NCI-H1105 treated with DMSO at 0.1 percent for 48 hours (cell line): Measurements from ENCODE around the gene FANK1.

Source experiments
- DNase-seq: peaks from one replicate; lab custom pipeline; 2025; lab: John Stamatoyannopoulos, UW

Gene FANK1

DNA sequence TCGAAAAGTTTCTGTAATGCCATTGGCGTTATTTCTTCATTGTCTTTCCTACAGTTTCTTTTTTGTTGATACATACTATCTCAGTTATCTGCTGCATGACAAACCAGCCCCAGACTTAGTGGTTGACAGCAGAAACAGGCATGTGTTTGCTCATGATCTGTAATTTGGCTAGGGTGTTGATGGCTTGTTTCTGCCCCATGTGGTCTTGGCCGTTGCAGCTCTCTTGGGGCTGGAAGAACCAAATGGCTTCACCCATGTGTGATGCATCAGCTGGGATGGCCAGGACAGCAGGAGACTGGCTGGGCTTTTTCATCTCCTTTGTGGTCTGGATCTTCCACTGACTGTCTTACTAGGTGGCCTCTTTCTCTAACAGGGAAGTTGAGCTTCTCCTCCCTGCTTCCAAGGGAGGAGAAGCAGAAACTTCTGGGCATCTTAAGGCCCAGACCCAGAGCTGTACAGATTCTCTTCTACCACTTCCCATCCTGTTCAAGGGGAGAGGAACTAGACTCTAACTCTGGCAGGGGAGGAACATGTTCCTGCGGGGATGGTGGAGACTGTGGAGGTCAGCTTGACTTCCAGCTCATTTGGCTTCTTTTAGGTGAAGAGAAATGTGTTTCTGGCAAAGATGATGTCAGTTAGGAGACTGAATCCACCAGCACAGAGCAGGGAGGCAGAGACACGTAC is 89.3 kb downstream of the FANK1 start:
- DNase-seq, result no peak

DNA sequence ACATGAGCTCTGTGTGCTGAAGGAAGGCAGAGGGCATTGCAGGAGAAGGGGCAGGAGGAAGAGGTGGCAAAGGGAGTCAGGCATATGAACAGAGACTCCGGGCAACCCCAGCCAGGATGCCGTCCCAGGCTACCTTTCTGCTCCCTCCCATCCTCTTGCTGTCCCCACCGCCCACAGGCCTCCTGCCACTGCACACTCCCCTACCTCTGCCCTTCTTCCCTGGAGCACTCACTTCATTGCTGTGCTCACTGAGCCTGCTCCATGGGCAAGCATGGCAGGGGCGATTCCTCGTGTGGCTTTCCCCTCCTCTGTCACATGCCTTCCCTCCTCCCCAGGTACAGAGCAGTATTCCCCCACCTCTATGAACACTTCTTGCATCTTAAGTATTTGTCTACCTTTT is 93.4 kb downstream of the FANK1 start:
- no peak for DNase-seq

DNA sequence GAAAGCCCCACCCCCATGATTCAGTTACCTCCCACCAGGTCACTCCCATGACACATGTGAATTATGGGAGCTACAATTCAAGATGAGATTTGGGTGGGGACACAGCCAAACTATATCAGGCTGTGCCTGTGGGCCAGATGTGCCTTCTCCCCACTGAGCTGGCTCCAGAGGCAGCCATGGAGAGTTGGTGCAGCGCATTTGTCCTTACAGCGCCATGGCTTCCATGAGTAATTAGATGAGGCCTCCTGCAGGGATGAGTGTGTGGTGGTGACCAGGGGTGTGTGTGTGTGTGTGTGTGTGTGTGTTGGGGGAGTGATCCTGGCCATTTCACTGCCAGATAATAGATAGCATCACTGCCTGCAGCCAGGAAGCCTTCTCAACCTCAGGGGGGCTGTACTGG is 94.6 kb downstream of the FANK1 start:
- DNase-seq, result no peak

DNA sequence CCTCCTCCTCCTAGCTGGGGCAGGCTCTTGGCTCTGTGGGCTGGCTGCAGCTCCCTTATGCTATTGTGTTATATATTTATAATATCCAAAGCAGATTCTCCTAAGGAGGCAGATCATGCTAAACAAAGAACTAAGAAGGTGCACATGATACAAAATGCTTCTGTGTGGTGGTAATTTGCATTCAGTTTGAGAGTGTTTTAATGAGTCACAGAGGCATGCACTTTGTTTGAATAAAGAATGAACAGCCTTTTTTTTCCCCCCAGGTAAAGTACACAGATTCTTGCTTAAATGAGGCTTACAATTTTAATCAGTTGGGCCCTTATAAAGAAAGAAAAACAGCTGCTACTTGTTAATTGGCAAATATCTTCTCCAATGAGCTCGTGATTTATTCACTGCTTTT is 95.0 kb downstream of the FANK1 start:
- no peak for DNase-seq

DNA sequence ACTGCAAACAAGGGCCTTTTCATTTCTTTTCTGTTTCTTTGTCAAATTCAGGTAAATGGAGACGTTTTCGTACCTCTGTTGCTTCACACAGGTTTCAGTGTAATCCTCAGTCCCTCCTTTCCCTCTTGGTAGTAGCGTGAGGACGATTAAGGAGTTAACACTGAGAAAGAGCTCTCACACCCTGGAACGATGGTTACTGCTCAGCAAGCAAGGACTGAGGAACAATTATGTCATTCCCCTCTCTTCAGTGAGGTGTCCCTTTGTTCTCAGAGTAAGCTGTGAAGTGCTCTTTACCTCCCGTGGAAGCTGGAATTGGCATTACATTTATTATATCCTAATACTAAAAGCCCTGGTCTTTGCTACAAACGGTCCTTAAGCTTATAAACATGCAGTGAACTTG is 95.9 kb downstream of the FANK1 start:
- no peak for DNase-seq

DNA sequence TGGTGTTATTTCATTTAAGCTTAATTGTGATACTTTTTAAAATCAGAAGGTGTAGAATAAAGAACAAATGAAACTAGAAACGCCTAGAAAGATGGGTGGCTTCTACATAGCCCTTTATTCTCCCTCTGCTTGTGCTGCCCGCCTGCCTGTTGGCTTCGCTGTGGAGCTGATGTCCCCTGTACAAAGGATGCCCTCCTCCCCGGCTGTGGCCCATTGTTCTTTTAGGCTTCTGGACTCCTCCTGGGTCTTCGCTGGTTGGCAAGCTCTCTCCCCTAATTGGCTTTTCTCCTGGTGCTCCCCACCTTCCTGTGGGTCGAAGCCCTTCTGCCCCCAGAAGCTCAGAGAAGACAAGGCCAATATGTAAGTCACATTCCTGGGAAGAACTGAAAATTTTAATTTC is 98.2 kb downstream of the FANK1 start:
- no peak for DNase-seq

DNA sequence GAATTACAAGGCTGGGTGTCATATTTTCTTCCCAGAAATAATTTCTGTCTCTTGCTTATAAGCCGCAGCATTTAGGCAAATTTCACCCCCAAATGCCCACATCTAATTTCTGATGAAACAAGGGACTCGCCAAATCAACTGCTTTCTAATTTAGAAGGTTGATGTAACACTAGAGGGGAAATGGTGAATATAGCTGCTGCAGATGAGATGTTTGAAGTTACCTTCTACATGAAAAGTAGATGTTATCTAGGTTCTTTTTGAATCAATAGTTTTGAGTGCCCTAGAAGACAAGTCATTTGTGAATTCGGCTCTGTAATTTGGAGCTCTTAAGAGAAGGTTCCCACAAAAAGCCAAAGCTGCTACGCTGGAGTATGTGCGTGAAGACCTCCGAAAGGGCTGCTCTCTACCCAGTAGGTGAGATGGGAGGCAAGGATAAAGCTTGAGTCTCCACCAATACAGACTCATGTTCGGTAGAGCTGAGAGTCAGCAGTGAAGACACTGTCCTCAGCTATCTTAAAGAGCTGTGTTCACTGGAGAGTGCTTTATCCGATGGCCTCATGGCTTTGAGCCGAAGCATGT is 99.5 kb downstream of the FANK1 start:
- no peak for DNase-seq

DNA sequence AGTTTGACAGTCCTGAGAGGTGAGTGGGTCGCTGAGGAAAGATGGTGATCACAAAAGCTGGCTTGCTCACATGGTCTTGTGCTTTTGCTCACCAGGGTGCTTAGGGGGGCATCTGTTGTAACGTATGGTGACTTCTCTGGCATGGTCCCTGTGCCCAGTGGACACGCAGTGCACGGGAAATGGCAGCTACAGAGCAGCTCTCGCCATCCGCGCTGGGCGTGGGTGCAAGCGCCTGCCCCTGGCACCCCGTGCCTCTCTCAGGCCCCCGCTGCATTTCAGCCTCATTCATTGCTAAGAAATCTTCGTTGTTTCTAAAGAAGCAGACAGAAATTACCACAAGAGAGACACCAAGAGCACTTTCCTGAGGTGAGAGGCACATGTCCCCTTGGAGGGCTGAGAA is 101.2 kb downstream of the FANK1 start:
- no peak for DNase-seq

DNA sequence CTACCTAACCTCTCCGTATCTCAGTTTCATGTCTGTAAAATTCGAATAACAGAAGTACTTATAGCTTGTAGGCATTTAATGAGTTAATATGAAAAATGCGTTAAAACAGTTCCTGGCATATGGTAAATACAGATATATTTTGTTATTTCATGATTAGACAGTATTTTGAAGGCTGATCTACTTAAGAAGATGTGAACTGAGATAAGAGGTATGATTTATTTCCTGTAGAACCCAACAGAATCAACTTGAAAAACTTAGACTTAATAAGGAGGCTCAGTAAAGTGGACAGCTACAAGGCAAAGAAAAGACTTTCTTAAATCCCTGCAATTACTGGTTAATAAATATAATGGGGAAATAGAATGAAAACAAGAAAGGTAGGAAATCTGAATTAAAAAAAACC is 103.3 kb downstream of the FANK1 start:
- no peak for DNase-seq

DNA sequence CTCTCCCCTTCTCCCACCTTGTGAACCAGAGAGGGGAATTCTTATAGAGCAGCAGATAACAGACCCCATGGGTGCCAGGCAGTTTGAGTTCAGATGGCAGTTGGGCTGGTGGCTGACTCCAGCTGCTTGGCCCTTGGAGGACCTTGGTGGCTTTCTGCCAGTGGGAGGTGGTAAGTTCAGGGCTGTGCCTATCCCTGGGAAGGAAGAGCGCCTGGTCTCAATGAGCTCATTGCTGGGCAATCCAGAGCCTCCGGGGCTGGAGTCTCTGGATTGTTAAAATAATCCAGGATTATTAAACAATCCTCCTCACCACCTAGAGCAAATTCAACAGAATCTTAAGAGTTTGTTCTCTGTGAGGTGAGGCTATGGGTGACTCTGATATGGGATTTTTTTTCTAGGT is 105.2 kb downstream of the FANK1 start:
- DNase-seq, result no peak

DNA sequence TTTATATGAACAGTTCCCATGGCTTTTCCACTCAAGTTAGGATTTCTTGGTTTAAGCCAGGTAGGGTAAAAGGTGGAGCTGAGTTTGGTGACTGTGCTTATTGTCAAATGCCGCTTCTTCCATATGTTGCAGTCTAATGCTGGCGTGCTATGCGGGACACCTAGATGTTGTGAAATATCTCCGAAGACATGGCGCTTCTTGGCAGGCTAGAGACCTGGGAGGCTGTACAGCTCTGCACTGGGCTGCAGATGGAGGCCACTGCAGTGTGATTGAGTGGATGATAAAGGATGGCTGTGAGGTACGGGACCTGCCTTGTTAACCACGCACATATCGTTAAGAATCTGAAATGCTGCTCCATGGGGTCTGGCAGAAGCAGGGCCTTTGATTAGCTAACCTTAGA is 108.4 kb downstream of the FANK1 start:
- DNase-seq, result no peak

DNA sequence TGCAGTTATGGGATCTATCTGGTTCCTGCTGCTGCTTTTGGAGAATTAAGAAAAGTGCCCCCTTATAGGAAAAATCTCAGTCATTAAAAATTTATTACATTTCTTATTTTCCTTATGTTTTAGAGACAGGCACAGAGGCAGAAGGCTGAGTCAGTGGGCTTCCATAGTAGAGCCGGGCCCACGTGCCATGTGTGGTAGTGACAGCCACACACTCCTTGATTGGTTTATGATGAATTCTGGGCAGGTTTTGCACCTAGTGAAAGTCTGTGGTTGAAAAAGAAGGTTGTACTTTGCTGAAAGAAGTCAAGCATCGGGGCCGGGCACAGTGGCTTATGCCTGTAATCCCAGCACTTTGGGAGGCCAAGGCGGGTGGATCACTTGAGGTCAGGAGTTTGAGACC is 109.9 kb downstream of the FANK1 start:
- no peak for DNase-seq

DNA sequence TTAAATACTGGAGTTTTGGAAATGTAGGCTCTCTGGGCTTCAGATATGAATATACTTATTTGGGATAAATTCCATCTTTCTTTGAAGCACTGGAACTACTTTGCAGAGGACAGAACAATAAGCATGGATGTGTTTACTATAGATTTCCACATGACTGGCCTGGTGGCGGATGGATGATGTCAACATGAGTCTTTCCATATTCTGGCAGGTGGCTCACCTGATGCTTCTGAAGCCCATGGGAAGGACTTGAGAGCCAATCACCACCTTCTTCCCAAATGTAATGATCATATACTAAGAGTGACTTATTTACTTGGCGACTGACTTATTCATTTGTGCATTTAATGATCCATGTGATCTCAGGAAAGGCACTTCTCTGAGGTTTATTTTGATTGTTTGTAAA is 110.5 kb downstream of the FANK1 start:
- DNase-seq, result no peak

DNA sequence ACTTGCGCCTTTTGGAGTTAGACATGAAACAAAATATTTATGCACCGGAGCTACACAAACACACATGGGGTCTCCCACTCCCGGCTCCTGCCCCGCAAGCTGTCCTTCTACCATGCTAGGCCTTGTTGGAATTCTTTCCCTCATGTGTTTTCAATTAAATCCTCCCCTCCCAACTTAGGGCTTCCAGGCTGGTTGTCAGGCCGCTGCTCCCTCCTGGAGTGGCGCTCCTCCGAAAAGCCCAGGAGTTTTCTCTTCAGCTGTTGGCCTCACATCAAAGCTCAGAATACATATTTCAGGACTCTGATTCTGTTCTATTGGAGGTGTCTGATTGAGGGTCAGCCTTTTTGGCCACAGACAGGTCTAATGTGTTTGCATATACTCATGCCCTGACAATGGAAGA is 113.3 kb downstream of the FANK1 start:
- DNase-seq, result no peak

DNA sequence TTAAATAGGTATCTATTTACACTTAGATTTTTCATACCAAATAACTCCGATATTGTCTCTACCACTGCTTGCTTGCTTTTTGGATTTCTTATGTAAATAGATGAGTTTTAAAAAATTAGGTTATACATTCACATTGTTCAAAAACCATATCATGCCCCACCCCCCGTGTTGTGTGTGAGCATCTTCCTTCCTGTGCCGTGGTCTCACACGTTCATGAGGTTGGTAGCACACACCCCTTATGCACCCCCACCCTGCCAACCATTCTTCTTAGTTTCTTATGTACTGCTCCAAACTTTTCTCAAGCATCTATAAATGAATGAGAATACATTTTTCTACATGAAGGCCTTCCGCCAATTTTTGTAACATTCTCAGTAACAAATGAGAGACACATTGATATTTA is 115.6 kb downstream of the FANK1 start:
- DNase-seq, result no peak

DNA sequence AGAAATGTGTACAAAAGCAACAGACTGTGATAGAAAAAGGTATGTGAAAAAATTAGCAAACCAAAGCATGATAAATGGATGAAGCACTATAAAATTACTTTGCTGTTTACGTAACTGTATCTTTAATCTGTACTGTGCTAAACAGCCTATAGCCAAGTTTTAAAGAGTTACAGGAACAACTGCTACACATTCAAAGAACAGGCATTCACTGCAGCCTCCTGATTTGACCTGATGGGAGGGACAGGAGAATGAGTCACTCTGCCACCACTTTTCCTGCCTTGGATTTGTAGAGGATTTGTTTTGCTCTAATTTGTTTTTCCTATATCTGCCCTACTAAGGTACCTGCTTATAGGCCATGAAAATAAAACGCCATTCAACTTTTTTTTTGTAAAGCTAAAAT is 116.1 kb downstream of the FANK1 start:
- DNase-seq, result no peak

DNA sequence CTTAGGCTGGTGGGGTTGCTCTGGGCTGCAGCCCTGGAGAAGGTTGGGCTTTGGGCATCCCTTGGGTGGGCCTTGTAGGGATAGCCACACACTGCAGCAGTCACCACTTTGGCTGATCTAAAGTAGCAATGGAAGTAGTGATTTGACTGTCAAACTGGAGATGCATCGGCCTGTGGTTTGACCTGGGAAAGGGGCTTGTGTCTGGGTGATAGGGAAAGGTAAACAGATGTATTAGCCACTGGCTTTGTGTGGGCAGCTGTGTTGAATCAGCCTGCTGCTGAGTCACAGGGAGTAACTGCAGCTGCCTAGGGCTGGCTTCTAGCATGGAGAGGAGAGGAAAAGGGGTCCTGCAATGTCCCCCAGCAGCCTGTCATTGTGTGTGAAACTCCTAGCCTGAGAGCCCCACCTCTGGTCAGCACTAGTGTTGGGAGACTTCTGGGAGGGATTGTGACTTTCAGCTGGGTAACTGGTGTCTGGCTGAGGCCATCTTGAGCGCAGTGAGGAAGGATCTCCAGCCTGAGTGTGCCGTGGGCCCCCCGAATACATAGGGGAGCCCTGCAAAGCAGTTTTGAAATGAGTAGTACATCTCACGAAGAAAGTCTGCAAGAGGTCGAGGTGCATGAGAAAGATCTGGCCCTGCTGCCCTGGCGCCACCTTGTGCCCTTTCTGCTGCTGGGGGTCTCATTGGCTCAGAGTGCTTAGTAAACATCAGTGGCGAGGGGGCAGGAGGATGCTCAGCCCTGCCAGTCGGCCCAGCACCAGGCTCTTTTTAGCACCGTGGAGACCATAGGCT is 117.3 kb downstream of the FANK1 start:
- no peak for DNase-seq

DNA sequence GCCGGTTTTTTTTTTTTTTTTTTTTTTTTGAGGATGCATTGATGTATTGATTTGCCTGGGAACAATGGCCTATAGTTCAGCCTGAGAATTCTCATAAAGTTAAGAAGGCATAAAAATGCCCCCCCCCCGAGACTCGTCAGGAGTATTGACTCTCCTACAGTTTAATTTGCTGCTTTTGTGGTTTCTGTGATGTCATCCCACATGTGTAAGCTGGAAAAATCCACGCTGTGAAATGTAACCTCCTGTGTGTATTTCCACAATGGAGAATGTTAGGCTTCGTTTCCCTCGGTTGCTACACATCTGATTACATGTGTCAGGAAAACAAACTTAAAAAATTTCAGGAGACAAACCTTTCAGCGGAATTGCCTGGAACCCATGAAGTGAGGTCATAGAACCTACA is 117.9 kb downstream of the FANK1 start:
- DNase-seq, result no peak

DNA sequence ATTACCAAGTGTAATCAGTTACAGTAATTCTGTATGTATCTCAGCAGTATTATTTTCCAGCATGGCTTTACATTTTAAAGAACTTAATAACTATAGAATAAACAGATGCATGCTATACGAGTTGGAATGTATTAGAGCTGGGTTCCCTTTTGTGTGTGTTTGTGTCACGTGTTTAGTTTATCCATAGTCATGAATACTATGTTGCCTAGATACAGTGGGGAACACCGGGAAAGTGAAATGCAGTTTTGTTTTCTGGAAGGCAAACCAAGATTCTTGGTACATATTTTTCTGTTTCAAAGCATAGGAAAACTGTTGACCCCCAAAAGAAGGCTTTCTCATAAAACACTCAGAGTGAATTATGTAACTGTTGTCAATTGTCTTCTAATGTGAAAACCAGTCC is 119.0 kb downstream of the FANK1 start:
- no peak for DNase-seq

DNA sequence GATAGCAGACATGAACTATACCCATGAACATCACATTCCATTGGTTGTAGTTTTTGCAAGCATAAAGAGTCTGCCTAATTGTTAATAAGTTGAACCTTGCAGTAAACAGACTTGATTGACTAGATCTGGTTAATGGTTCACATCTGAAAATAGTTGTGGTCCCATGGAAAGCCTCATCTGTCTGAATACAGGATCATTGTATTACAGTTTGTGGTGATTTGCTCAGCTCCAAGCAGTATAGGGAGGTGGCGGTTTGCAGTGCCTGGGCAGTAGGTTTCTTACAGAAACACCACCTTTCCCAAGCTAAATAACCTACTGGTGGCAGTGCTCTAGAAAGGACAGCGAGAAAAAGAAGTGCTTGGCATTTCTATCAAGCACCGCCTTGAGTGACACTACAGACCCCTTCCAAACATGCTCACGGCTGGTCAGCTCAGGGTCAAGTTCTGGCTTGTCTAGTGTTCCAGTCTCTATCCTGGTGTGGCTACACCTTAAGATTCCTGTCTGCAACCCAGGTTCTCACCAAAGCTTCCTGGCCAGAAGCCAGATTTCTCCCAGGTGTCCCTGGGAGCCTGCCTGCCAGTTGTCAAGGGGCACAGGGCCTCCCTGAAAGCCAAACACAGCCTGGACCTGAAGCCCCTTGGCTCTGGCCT is 119.9 kb downstream of the FANK1 start:
- no peak for DNase-seq

DNA sequence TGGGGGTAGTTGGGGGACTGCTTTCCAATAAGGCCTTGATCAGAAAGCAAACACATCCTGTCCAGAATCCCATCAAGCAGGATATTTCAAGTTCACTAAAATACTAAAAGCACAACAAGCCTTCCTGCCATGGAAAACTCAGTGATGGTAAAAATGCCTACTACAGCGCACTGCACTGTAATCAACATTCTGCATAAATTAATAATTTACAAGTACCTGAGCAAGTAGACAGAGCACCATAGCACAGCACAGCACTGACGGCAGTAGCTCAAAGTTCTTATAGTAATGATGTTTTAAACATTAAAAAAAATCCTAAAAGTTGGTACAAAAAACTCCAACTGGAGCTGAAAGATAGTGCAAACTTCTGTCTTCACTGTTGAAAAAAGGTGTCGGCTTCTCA is 120.5 kb downstream of the FANK1 start:
- DNase-seq, result no peak

DNA sequence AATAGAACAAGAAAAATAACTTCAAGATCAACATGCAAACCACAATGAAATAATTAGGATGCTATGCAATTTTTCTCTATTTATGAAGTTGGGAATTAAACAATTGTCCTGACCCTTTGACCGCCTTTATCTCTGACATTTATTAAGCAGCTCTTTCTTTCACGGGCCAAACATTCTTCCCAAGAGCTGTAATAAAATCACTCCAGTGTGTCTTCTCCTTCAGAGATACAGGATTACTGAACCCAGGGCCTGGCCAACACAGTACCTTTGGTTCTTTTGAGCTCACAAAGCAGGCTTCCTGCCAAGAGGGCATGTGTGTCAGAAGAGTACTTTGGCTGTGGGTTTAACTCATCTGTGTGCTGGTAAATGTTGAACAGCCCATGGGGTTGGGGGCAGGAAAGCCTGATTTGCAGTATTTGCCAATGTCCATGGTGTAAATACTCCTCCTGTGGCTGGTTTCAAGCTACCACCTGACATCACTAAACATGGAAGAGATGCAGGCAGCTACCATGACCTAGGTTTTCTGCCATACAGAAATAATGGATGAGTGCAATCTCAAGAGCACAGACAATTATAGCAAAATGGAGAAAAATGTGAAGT is 121.7 kb downstream of the FANK1 start:
- no peak for DNase-seq
